CD14-positive monocyte (primary cell): Measurements from ENCODE around the gene CNIH2. TPM values are rescaled to one million over a fixed set of nuclear protein-coding genes. Genes with fewer than 3 reads are reported as not detected.

Experiments used
- DNase-seq, 3 donors: peaks; one replicate each; pipeline ENCODE4 v3.0.0-alpha.2; 2011 to 2022
- H2AFZ ChIP-seq: 2 replicates; pipeline ENCODE4 v1.6.0; 2012; ENCODE audit warnings: mild to moderate bottlenecking, low read depth, low read length, inconsistent platforms; ENCODE audit not compliant: insufficient read depth, poor library complexity, severe bottlenecking
- H3K27ac ChIP-seq, 2 donors: 1 replicate in 1 of 2; 2 replicates in 1 of 2; pipeline ENCODE4 v1.5.1; 2012 to 2013; ENCODE audit warnings: low read length in 2 of 2, control low read depth in 1 of 2, inconsistent platforms in 1 of 2, low read depth in 1 of 2, mild to moderate bottlenecking in 1 of 2
- H3K27me3 ChIP-seq, 2 donors: one replicate each; pipeline versions ENCODE4 v1.6.0 to v1.6.1; 2011 to 2013; ENCODE audit warnings: low read length in 2 of 2; ENCODE audit not compliant: control insufficient read depth in 2 of 2, insufficient read depth in 2 of 2
- H3K36me3 ChIP-seq, 2 donors: replicated peaks in 1 of 2; 1 replicate in 1 of 2; 2 replicates in 1 of 2; pipeline versions ENCODE4 v1.5.1 to v1.6.1; 2012 to 2013; ENCODE audit warnings: low read length in 2 of 2, control low read depth in 1 of 2, inconsistent platforms in 1 of 2, mild to moderate bottlenecking in 1 of 2; ENCODE audit not compliant: insufficient read depth in 2 of 2, control insufficient read depth in 1 of 2
- H3K4me1 ChIP-seq, 2 donors: 1 replicate in 1 of 2; 2 replicates in 1 of 2; pipeline versions ENCODE4 v1.5.1 to v1.6.1; 2012 to 2013; ENCODE audit warnings: low read length in 2 of 2, control low read depth in 1 of 2, inconsistent platforms in 1 of 2, mild to moderate bottlenecking in 1 of 2, moderate library complexity in 1 of 2; ENCODE audit not compliant: insufficient read depth in 2 of 2, control insufficient read depth in 1 of 2
- H3K4me2 ChIP-seq: replicated peaks from 2 replicates; pipeline ENCODE3; 2012; ENCODE audit warnings: low read length, moderate library complexity, mild to moderate bottlenecking; ENCODE audit not compliant: poor library complexity, severe bottlenecking; ENCODE audit errors: extremely low read depth
- H3K4me3 ChIP-seq, 3 experiments: fragments of 200-600 bp in 1 of 3; sonication (generic) in 1 of 3; replicated peaks in 1 of 3; 1 replicate in 2 of 3; 2 replicates in 1 of 3; pipeline ENCODE4 v1.5.1; 2011 to 2013; ENCODE audit warnings: low read length in 3 of 3, mild to moderate bottlenecking in 3 of 3, control low read depth in 2 of 3, low read depth in 2 of 3, inconsistent platforms in 1 of 3, moderate library complexity in 1 of 3
- H3K79me2 ChIP-seq: 2 replicates; pipeline ENCODE4 v1.6.0; 2012; ENCODE audit warnings: mild to moderate bottlenecking, control low read depth, inconsistent platforms, low read length, moderate library complexity; ENCODE audit not compliant: insufficient read depth
- H3K9ac ChIP-seq: 2 replicates; pipeline ENCODE4 v1.6.0; 2017; ENCODE audit warnings: low read length, mild to moderate bottlenecking; ENCODE audit not compliant: insufficient read depth, poor library complexity, severe bottlenecking
- H3K9me3 ChIP-seq, 2 donors: replicated peaks in 1 of 2; 1 replicate in 1 of 2; 2 replicates in 1 of 2; pipeline versions ENCODE4 v1.5.1 to v1.6.1; 2012 to 2013; ENCODE audit warnings: low read length in 2 of 2, control low read depth in 1 of 2; ENCODE audit not compliant: control insufficient read depth in 1 of 2, insufficient read depth in 1 of 2
- H4K20me1 ChIP-seq: 2 replicates; pipeline ENCODE4 v1.6.0; 2012; ENCODE audit warnings: mild to moderate bottlenecking, low read length, control low read depth, moderate library complexity; ENCODE audit not compliant: insufficient read depth
- H3K27ac Mint-ChIP-seq, 7 donors: one replicate each; pipeline ENCODE4 v1.8.0; 2020; ENCODE audit warnings: mild to moderate bottlenecking in 7 of 7, mixed read lengths in 7 of 7, moderate library complexity in 6 of 7, inconsistent platforms in 2 of 7
- H3K27me3 Mint-ChIP-seq, 3 donors: one replicate each; pipeline ENCODE4 v1.8.0; 2021 to 2022; ENCODE audit warnings: low read depth in 3 of 3, mild to moderate bottlenecking in 3 of 3, mixed read lengths in 3 of 3, moderate library complexity in 3 of 3, inconsistent platforms in 1 of 3
- H3K36me3 Mint-ChIP-seq, 2 donors: one replicate each; pipeline ENCODE4 v1.8.0; 2020; ENCODE audit warnings: mixed read lengths in 2 of 2, inconsistent platforms in 1 of 2, mild to moderate bottlenecking in 1 of 2
- H3K4me1 Mint-ChIP-seq: one replicate; pipeline ENCODE4 v1.8.0; 2020; ENCODE audit warnings: mild to moderate bottlenecking, mixed read lengths
- H3K4me3 Mint-ChIP-seq, 2 donors: one replicate each; pipeline ENCODE4 v1.8.0; 2020; ENCODE audit warnings: mild to moderate bottlenecking in 2 of 2, mixed read lengths in 2 of 2, moderate library complexity in 1 of 2
- H3K9me3 Mint-ChIP-seq, 7 donors: one replicate each; pipeline ENCODE4 v1.8.0; 2020 to 2022; ENCODE audit warnings: mixed read lengths in 7 of 7, mild to moderate bottlenecking in 6 of 7, moderate library complexity in 6 of 7, inconsistent platforms in 2 of 7
- WGBS: methylation state at CpG from one replicate; pipeline ENCODE4 v1.1.5; 2013; ENCODE audit warnings: missing lambda C conversion rate; ENCODE audit not compliant: insufficient coverage; 5-methylcytosine and 5-hydroxymethylcytosine counted together
- intact Hi-C, 2 donors: fragments of 100-400 bp; cut with micrococcal nuclease; formaldehyde crosslinking; loops; one replicate each; pipeline versions ENCODE4 v1.15.0 to v1.15.1; 2023
- polyA minus RNA-seq: library from RNA; depleted of rRNA, polyadenylated mRNA; stranded (reverse); fragments of >200 nt; gene quantifications from 2 replicates; pipeline ENCODE4 v1.2.3, GENCODE V29; 2012
- polyA plus RNA-seq, 3 donors: library from polyadenylated mRNA; depleted of rRNA in 1 of 3; unstranded in 2 of 3; stranded (reverse) in 1 of 3; fragments of 300-500 nt in 2 of 3; fragments of >200 nt in 1 of 3; fragmentation: Illumina TruSeq in 2 of 3; gene quantifications; 1 replicate in 2 of 3; 2 replicates in 1 of 3; pipeline ENCODE4 v1.2.3, GENCODE V29; 2012 to 2021
- total RNA-seq, 12 experiments: library from RNA in 1 of 12; stranded (reverse) in 1 of 12; fragments of 120-200 nt in 1 of 12; gene quantifications; one replicate each; pipeline ENCODE4 v1.2.4 and lab custom pipeline; 2013 to 2026; ENCODE audit warnings: mixed read lengths in 6 of 12, inconsistent platforms in 1 of 12
- TF ChIP-seq, protein P1 (sequence below): fragments of 200-600 bp; IDR thresholded peaks from one replicate; pipeline ENCODE4 v1.8.0; 2022; ENCODE audit warnings: antibody characterized with exemption, mild to moderate bottlenecking

Gene CNIH2
- total RNA-seq (2013) = 0.15 TPM
- polyA plus RNA-seq (1 to 10 TPM in 1 of 3 donors, not detected in 2; 1.2 TPM), polyA minus RNA-seq (0.14 and 0.56 TPM in 2 replicates), total RNA-seq (lab: John Stamatoyannopoulos, UW) (0.12 to 4.2 (median 0.46) reads per million in 11 experiments)

DNA sequence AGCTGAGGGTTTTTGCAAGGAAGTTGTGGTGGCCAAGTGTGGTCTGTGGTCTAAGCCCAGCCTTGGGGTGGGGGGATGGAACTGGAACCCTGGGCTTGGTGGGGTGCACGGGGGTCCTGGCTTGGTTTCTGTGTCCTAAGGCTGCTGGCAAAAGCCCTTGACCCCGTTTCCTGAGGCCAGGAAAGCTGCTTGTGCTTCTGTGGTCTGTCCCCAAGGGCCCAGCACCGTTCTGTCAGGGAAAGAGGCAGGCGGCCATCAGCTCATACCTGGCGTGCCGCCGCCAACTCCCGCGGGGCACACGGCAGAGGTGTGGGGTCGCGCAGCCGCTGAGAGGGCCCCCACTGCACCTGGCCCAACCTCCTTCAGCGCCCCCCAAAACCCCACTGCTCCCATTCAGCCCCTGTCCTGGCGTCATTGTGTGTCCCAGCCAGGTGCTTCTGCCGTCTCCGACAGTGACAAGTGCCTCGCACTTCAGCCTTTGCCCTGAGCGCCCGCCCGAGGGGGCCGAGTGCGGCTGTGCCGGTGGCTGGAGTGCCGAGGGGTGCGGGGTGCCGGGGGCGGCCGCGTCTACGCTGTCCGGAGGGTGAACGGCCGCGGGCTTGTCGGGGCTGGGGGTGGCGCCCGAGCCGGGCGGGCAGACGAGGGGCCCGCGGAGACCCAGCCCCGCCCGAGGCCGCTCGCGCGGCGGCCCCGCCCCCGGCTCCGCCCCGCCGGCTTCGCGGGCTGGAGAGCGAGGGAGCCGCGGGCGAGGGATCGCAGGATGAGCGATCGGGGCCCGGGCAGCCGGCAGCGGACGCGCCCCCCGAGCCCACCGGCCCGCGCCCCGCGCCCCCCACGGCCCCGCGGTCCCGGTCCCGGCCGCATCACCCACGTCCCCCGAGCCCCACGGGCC, at the start of gene CNIH2:
TSS of gene CNIH2 (plus strand) at position 705 of the 892 bp plus-strand sequence. CDS start 282 bp downstream, outside the sequence.
- TF ChIP-seq, protein P1, sequence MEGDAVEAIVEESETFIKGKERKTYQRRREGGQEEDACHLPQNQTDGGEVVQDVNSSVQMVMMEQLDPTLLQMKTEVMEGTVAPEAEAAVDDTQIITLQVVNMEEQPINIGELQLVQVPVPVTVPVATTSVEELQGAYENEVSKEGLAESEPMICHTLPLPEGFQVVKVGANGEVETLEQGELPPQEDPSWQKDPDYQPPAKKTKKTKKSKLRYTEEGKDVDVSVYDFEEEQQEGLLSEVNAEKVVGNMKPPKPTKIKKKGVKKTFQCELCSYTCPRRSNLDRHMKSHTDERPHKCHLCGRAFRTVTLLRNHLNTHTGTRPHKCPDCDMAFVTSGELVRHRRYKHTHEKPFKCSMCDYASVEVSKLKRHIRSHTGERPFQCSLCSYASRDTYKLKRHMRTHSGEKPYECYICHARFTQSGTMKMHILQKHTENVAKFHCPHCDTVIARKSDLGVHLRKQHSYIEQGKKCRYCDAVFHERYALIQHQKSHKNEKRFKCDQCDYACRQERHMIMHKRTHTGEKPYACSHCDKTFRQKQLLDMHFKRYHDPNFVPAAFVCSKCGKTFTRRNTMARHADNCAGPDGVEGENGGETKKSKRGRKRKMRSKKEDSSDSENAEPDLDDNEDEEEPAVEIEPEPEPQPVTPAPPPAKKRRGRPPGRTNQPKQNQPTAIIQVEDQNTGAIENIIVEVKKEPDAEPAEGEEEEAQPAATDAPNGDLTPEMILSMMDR = no peak
- Histone ChIP-seq H3K27me3 (peaks cover 3 to 23% of the 10 kb centered on the region in 2 donors), H3K4me2 (peak within 1 kb of the TSS; percentile 64), H3K4me3 (peak within 1 kb of the TSS in 1 of 3 experiments; percentile 46), H4K20me1 (peaks cover 73% of the 10 kb centered on the region), H3K27ac (no peak within 1 kb of the TSS), H3K4me1 (peaks cover 7 to 19% of the 10 kb centered on the region in 2 donors), H3K36me3 (peaks cover 37 to 38% of the 10 kb centered on the region in 2 donors), H3K79me2 (peaks cover 1% of the 10 kb centered on the region), H2AFZ (no peak within 1 kb of the TSS), H3K9ac (no peak within 1 kb of the TSS), H3K9me3 (no peaks in the 10 kb centered on the region)
- under 1% methylated on average over 83 of the region's 84 CpGs for WGBS
- Mint-ChIP-seq H3K36me3 (peaks cover 47 to 50% of the 10 kb centered on the region in 2 donors), H3K9me3 (peaks cover 0 to 7% (median 2%) of the 10 kb centered on the region in 7 donors), H3K27ac (no peak within 1 kb of the TSS), H3K27me3 (peaks cover 27 to 37% (median 32%) of the 10 kb centered on the region in 3 donors), H3K4me3 (peak within 1 kb of the TSS; percentile 65 to 82), H3K4me1 (peaks cover 18% of the 10 kb centered on the region)
- intact Hi-C loops = no loop called here
- no peak for DNase-seq

DNA sequence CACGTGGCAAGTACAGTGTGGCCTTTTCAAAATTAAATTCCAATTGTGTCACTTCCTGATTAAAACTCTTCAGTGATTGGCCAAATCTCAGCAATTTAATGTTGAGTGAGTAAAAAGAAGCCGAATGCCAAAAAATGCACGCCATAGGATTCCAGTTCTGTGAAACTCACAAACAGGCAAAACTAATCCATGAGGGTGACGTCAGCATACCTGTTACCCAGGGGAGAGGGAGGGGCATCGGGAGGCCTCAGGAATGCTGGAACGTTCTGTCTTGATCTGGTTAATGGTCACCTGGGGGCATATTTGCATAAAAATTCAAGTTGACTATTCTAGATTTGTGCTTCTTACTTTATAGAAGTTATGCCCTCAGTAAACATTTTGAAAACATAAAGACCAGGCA, 49.5 kb upstream of the CNIH2 start:
- Histone ChIP-seq H3K27me3 (no peaks in the 10 kb centered on the region), H3K4me1 (no peaks in the 10 kb centered on the region), H3K9me3 (no peaks in the 10 kb centered on the region), H3K27ac (no peak overlapping the region), H3K79me2 (no peaks in the 10 kb centered on the region), H3K36me3 (peaks cover 52 to 88% of the 10 kb centered on the region in 2 donors), H4K20me1 (peaks cover 1% of the 10 kb centered on the region), H3K4me3 (no peak overlapping the region), H3K4me2 (no peak overlapping the region), H3K9ac (no peak overlapping the region), H2AFZ (no peak overlapping the region)
- H3K36me3 Mint-ChIP-seq = peaks cover 69 to 80% of the 10 kb centered on the region in 2 donors
- H3K27me3 Mint-ChIP-seq = no peaks in the 10 kb centered on the region
- H3K27ac Mint-ChIP-seq = peak overlapping the region in 1 of 7 donors; percentile 26
- no peak for DNase-seq
- intact Hi-C loops = no loop called here
- H3K4me1 Mint-ChIP-seq = no peaks in the 10 kb centered on the region
- WGBS = 100% methylated on average over 1 of the region's 6 CpGs
- H3K9me3 Mint-ChIP-seq = no peaks in the 10 kb centered on the region
- TF ChIP-seq, protein P1 = no peak
- no peak overlapping the region for H3K4me3 Mint-ChIP-seq
